H9 (cell line): ENCODE results near the gene IGFLR1. TPM values are rescaled to one million over a fixed set of nuclear protein-coding genes. Genes with fewer than 3 reads are reported as not detected.

Experiments used
- DNase-seq: peaks from one replicate; pipeline ENCODE4 v3.0.0-alpha.2; 2017
- H2AFZ ChIP-seq: one replicate; pipeline ENCODE4 v1.6.1; 2013; ENCODE audit warnings: mild to moderate bottlenecking, low read length, control low read depth, moderate library complexity
- H2AK5ac ChIP-seq: 2 replicates; pipeline ENCODE4 v1.6.1; 2013; ENCODE audit warnings: low read length, control low read depth, mixed read lengths; ENCODE audit not compliant: insufficient read length
- H2BK120ac ChIP-seq: one replicate; pipeline ENCODE4 v1.6.1; 2013; ENCODE audit warnings: low read depth, mild to moderate bottlenecking, low read length, control low read depth, inconsistent platforms; ENCODE audit not compliant: poor library complexity, severe bottlenecking
- H2BK12ac ChIP-seq: 2 replicates; pipeline ENCODE4 v1.6.1; 2013; ENCODE audit warnings: low read length, control low read depth, mixed read lengths, low read depth; ENCODE audit not compliant: insufficient read length
- H2BK15ac ChIP-seq: 2 replicates; pipeline ENCODE4 v1.6.1; 2013; ENCODE audit warnings: low read depth, low read length, control low read depth
- H2BK20ac ChIP-seq: one replicate; pipeline ENCODE4 v1.6.1; 2013; ENCODE audit warnings: low read depth, mild to moderate bottlenecking, low read length, control low read depth, inconsistent platforms; ENCODE audit not compliant: poor library complexity, severe bottlenecking
- H2BK5ac ChIP-seq: 2 replicates; pipeline ENCODE4 v1.6.1; 2013; ENCODE audit warnings: low read length, control low read depth, mixed read lengths; ENCODE audit not compliant: insufficient read length
- H3K14ac ChIP-seq: 2 replicates; pipeline ENCODE4 v1.6.1; 2013; ENCODE audit warnings: low read length, control low read depth; ENCODE audit not compliant: insufficient read depth
- H3K18ac ChIP-seq: 2 replicates; pipeline ENCODE4 v1.6.1; 2013; ENCODE audit warnings: low read depth, mild to moderate bottlenecking, mixed read lengths, low read length, control low read depth; ENCODE audit not compliant: insufficient read length
- H3K23ac ChIP-seq: 2 replicates; pipeline ENCODE4 v1.6.1; 2013; ENCODE audit warnings: low read length, control low read depth, mixed read lengths, low read depth; ENCODE audit not compliant: insufficient read length
- H3K23me2 ChIP-seq: 2 replicates; pipeline ENCODE4 v1.6.1; 2013; ENCODE audit warnings: low read depth, mild to moderate bottlenecking, mixed read lengths, low read length, control low read depth; ENCODE audit not compliant: insufficient read length, poor library complexity, severe bottlenecking
- H3K27ac ChIP-seq: 2 replicates; pipeline ENCODE4 v1.5.1; 2013; ENCODE audit warnings: low read length, control low read depth, mixed read lengths, low read depth; ENCODE audit not compliant: insufficient read length
- H3K27me3 ChIP-seq: 2 replicates; pipeline ENCODE4 v1.6.1; 2013; ENCODE audit warnings: low read length, control low read depth, inconsistent platforms; ENCODE audit not compliant: insufficient read depth
- H3K4ac ChIP-seq: 2 replicates; pipeline ENCODE4 v1.6.1; 2013; ENCODE audit warnings: low read depth, mild to moderate bottlenecking, control low read depth, inconsistent platforms, low read length, moderate library complexity
- H3K4me1 ChIP-seq: 2 replicates; pipeline ENCODE4 v1.6.1; 2013; ENCODE audit warnings: low read length, control low read depth, inconsistent platforms; ENCODE audit not compliant: insufficient read depth
- H3K4me2 ChIP-seq: 2 replicates; pipeline ENCODE4 v1.6.1; 2013; ENCODE audit warnings: low read length, control low read depth, mixed read lengths; ENCODE audit not compliant: insufficient read length, insufficient read depth
- H3K56ac ChIP-seq: 2 replicates; pipeline ENCODE4 v1.6.1; 2013; ENCODE audit warnings: low read depth, mild to moderate bottlenecking, mixed read lengths, low read length, control low read depth; ENCODE audit not compliant: insufficient read length
- H3K79me1 ChIP-seq: 2 replicates; pipeline ENCODE4 v1.6.1; 2013; ENCODE audit warnings: low read depth, mild to moderate bottlenecking, moderate library complexity, low read length, control low read depth, inconsistent platforms; ENCODE audit not compliant: insufficient read depth, poor library complexity, severe bottlenecking
- H3K79me2 ChIP-seq: 2 replicates; pipeline ENCODE4 v1.6.1; 2013; ENCODE audit warnings: low read length, control low read depth, inconsistent platforms; ENCODE audit not compliant: insufficient read depth
- H3K9ac ChIP-seq: 2 replicates; pipeline ENCODE4 v1.6.1; 2013; ENCODE audit warnings: low read length, control low read depth, mixed read lengths; ENCODE audit not compliant: insufficient read length; ENCODE audit errors: extremely low read depth
- H3K9me3 ChIP-seq: one replicate; pipeline ENCODE4 v1.6.1; 2013; ENCODE audit warnings: low read depth, low read length, inconsistent platforms; ENCODE audit not compliant: control insufficient read depth
- H3T11ph ChIP-seq: one replicate; pipeline ENCODE4 v1.6.1; 2013; ENCODE audit warnings: mild to moderate bottlenecking, low read length, control low read depth, inconsistent platforms
- H4K20me1 ChIP-seq: one replicate; pipeline ENCODE4 v1.6.1; 2013; ENCODE audit not compliant: control insufficient read depth, insufficient read length, insufficient read depth
- H4K5ac ChIP-seq: 2 replicates; pipeline ENCODE4 v1.6.1; 2013; ENCODE audit warnings: low read depth, mild to moderate bottlenecking, mixed read lengths, low read length, control low read depth; ENCODE audit not compliant: insufficient read length
- H4K8ac ChIP-seq: replicated peaks from 2 replicates; pipeline ENCODE4 v1.6.1; 2013; ENCODE audit warnings: low read length, control low read depth, mixed read lengths, low read depth; ENCODE audit not compliant: insufficient read length
- H4K91ac ChIP-seq: 2 replicates; pipeline ENCODE4 v1.6.1; 2013; ENCODE audit warnings: low read depth, mild to moderate bottlenecking, moderate library complexity, mixed read lengths, low read length, control low read depth; ENCODE audit not compliant: insufficient read length
- H3K27ac Mint-ChIP-seq, 3 experiments: 2 replicates in 2 of 3; 3 replicates in 1 of 3; pipeline ENCODE4 v1.8.0; 2020 to 2021; ENCODE audit warnings: mixed read lengths in 3 of 3, mild to moderate bottlenecking in 1 of 3, moderate library complexity in 1 of 3
- H3K27me3 Mint-ChIP-seq: 2 replicates; pipeline ENCODE4 v1.8.0; 2021; ENCODE audit warnings: low read depth, mild to moderate bottlenecking, moderate library complexity, mixed read lengths
- H3K36me3 Mint-ChIP-seq, 3 experiments: 2 replicates in 2 of 3; 3 replicates in 1 of 3; pipeline ENCODE4 v1.8.0; 2020 to 2021; ENCODE audit warnings: low read depth in 3 of 3, mixed read lengths in 3 of 3; ENCODE audit not compliant: insufficient read depth in 1 of 3
- H3K4me1 Mint-ChIP-seq, 2 experiments: 2 replicates each; pipeline ENCODE4 v1.8.0; 2020; ENCODE audit warnings: mixed read lengths in 2 of 2
- H3K4me3 Mint-ChIP-seq, 2 experiments: 2 replicates in 1 of 2; 3 replicates in 1 of 2; pipeline ENCODE4 v1.8.0; 2020 to 2021; ENCODE audit warnings: mild to moderate bottlenecking in 2 of 2, mixed read lengths in 2 of 2, moderate library complexity in 1 of 2
- H3K9me3 Mint-ChIP-seq, 2 experiments: 2 replicates in 1 of 2; 3 replicates in 1 of 2; pipeline ENCODE4 v1.8.0; 2020; ENCODE audit warnings: mild to moderate bottlenecking in 2 of 2, mixed read lengths in 2 of 2, moderate library complexity in 1 of 2
- CTCF ChIP-seq: fragments of 200-600 bp; sonication (generic); conservative IDR thresholded peaks from 3 replicates; pipeline ENCODE4 v1.8.0; 2021; ENCODE audit warnings: antibody characterized with exemption, mild to moderate bottlenecking
- WGBS: extraction: QIAGEN DNeasy Blood & Tissue Kit; methylation state at CpG from one replicate; pipeline ENCODE4 v1.1.7; 2013; ENCODE audit warnings: missing lambda C conversion rate, low lambda C conversion rate, mixed read lengths; ENCODE audit not compliant: insufficient read length; ENCODE audit errors: extremely low coverage; 5-methylcytosine and 5-hydroxymethylcytosine counted together
- total RNA-seq: library from RNA; stranded (reverse); gene quantifications from 2 replicates; pipeline ENCODE4 v1.2.1, GENCODE V29; 2021

The IGFLR1 gene
- total RNA-seq, 1 experiment from 2014 or later: 2.9 TPM

GRCh38 chr19:35785339-35785627, 43.0 kb upstream of the IGFLR1 start:
- no peak for TF ChIP-seq CTCF
- Histone ChIP-seq H3K79me1 (no peaks in the 10 kb centered on the region), H3K9me3 (no peaks in the 10 kb centered on the region), H3K4me2 (peak overlapping the region; percentile 80), H3K27ac (no peak overlapping the region), H3K56ac (no peak overlapping the region), H3K18ac (no peak overlapping the region), H2BK12ac (no peak overlapping the region), H3T11ph (no peak overlapping the region), H2BK120ac (no peak overlapping the region), H2AFZ (no peak overlapping the region), H4K8ac (no peak overlapping the region), H4K91ac (no peak overlapping the region), H2BK20ac (no peak overlapping the region), H3K79me2 (no peaks in the 10 kb centered on the region), H3K4me1 (no peaks in the 10 kb centered on the region), H4K5ac (no peak overlapping the region), H2AK5ac (no peak overlapping the region), H3K4ac (no peak overlapping the region), H4K20me1 (no peaks in the 10 kb centered on the region), H2BK15ac (no peak overlapping the region), H3K14ac (peak overlapping the region; percentile 41; the same call in 1 of the 2 replicates), H2BK5ac (no peak overlapping the region), H3K23me2 (peaks cover 7% of the 10 kb centered on the region), H3K23ac (no peak overlapping the region), H3K9ac (peak overlapping the region; percentile 15), H3K27me3 (no peaks in the 10 kb centered on the region)
- H3K4me1 Mint-ChIP-seq: peaks cover 23 to 40% of the 10 kb centered on the region in 2 experiments
- no peaks in the 10 kb centered on the region; a peak in 1 of 5 replicates for H3K9me3 Mint-ChIP-seq
- H3K4me3 Mint-ChIP-seq: peak overlapping the region; percentile 60 to 68
- H3K27ac Mint-ChIP-seq: no peak overlapping the region
- H3K27me3 Mint-ChIP-seq: peaks cover 1% of the 10 kb centered on the region; the same call in 1 of the 2 replicates
- H3K36me3 Mint-ChIP-seq: peaks cover 0 to 5% (median 2%) of the 10 kb centered on the region in 3 experiments; a peak in 2 of 7 replicates
- DNase-seq: no peak
- WGBS: no CpG with 5 or more reads among the region's 10 CpGs
